RWPE2 (cell line): ENCODE measurements around the gene LCN6.

Experiments used
- ATAC-seq: fragments of 200-7000 bp; cut with Tn5 transposase; 3 replicates; pipeline ENCODE4 v1.9.1; 2021; ENCODE audit warnings: low read depth
- DNase-seq: peaks from one replicate; pipeline ENCODE4 v3.0.0-alpha.2; 2020; ENCODE audit warnings: low spot score
- H3K27ac ChIP-seq: fragments of 450-650 bp; 2 replicates; pipeline ENCODE4 v1.5.1; 2017; ENCODE audit warnings: mild to moderate bottlenecking; ENCODE audit not compliant: poor library complexity, severe bottlenecking
- H3K27me3 ChIP-seq: fragments of 250-450 bp; sonication (Bioruptor Pico); 2 replicates; pipeline ENCODE4 v1.5.1; 2021; ENCODE audit warnings: mild to moderate bottlenecking, moderate library complexity; ENCODE audit not compliant: insufficient read depth, poor library complexity, severe bottlenecking
- H3K36me3 ChIP-seq: fragments of 250-450 bp; sonication (Bioruptor Pico); 2 replicates; pipeline ENCODE4 v1.5.1; 2020; ENCODE audit warnings: low read depth, mild to moderate bottlenecking, moderate library complexity
- H3K4me1 ChIP-seq: fragments of 250-450 bp; sonication (Bioruptor Pico); 2 replicates; pipeline ENCODE4 v1.5.1; 2021; ENCODE audit warnings: mild to moderate bottlenecking, moderate library complexity; ENCODE audit not compliant: insufficient read depth, poor library complexity, severe bottlenecking
- H3K4me3 ChIP-seq: fragments of 250-450 bp; sonication (Bioruptor Pico); 2 replicates; pipeline ENCODE4 v1.5.1; 2021; ENCODE audit warnings: mild to moderate bottlenecking, moderate library complexity; ENCODE audit not compliant: severe bottlenecking
- H3K9me3 ChIP-seq: fragments of 250-450 bp; sonication (Bioruptor Pico); 2 replicates; pipeline ENCODE4 v1.5.1; 2021; ENCODE audit warnings: mild to moderate bottlenecking, moderate library complexity; ENCODE audit not compliant: severe bottlenecking
- TF ChIP-seq, protein P1 (sequence below): fragments of 450-650 bp; IDR thresholded peaks from one replicate; pipeline ENCODE4 v1.5.1; 2017; ENCODE audit warnings: mild to moderate bottlenecking, moderate library complexity; ENCODE audit not compliant: poor library complexity, severe bottlenecking

Gene LCN6

DNA sequence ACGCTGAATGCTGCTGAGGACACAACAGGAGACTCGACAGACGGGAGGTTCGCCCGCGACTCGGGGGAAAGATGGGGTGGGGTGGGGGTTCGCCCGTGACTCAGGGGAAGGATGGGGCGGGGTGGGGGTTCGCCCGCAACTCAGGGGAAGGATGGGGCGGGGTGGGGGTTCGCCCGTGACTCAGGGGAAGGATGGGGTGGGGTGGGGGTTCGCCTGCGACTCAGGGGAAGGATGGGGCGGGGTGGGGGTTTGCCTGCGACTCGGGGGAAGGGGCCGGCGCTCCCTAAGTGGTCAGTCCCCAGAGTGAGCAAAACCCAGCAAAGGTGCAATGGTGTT is 2.2 kb downstream of the LCN6 start:
- no peaks in the 10 kb centered on the region for H3K9me3 ChIP-seq
- H3K36me3 ChIP-seq: no peaks in the 10 kb centered on the region
- no peaks in the 10 kb centered on the region for H3K4me1 ChIP-seq
- peaks cover 31% of the 10 kb centered on the region for H3K27me3 ChIP-seq
- ATAC-seq: no peak
- no peak overlapping the region for H3K4me3 ChIP-seq
- no peak for DNase-seq
- TF ChIP-seq, protein P1, sequence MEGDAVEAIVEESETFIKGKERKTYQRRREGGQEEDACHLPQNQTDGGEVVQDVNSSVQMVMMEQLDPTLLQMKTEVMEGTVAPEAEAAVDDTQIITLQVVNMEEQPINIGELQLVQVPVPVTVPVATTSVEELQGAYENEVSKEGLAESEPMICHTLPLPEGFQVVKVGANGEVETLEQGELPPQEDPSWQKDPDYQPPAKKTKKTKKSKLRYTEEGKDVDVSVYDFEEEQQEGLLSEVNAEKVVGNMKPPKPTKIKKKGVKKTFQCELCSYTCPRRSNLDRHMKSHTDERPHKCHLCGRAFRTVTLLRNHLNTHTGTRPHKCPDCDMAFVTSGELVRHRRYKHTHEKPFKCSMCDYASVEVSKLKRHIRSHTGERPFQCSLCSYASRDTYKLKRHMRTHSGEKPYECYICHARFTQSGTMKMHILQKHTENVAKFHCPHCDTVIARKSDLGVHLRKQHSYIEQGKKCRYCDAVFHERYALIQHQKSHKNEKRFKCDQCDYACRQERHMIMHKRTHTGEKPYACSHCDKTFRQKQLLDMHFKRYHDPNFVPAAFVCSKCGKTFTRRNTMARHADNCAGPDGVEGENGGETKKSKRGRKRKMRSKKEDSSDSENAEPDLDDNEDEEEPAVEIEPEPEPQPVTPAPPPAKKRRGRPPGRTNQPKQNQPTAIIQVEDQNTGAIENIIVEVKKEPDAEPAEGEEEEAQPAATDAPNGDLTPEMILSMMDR: no peak
- H3K27ac ChIP-seq: no peak overlapping the region

DNA sequence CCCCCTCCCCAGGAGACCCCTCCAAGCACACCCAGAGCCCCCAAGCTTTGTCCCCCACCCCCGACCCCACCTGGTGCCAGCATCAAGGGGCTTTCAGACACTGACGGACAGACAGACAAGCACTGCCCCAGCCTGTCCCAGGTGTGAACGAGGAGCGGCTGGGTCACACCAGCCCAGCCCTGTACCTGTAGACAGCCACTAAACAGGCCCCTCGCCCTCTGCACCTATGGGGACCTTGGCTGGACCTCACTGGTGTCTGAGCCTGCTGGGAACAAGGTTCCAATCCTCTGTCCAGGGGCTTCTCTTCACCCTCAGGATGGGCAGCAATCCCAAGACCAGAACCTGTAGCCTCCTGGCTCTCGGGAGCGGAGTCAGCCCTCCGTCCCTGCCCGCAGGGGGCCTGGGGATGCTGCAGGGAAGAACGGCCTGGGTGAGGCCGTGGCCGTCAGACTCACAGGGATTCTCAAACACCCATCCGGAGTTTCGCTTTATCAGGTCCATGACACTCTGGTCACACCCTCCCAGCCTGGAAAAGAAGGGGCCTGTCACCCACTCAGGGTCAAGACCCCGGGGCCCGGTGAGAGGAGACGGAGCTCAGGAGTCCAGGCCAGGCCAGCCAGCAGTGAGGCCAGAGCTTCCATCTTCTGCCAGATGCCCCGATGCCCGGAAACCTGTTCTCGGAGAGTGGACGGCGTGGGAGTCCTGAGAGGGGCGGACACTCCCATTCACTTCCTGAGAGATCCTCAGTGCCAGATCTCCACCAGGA is 2.8 kb downstream of the LCN6 start:
- no peak overlapping the region for H3K4me3 ChIP-seq
- H3K9me3 ChIP-seq: no peaks in the 10 kb centered on the region
- TF ChIP-seq, protein P1: no peak
- ATAC-seq (no peak), DNase-seq (no peak)
- H3K27me3 ChIP-seq: peaks cover 36% of the 10 kb centered on the region
- H3K27ac ChIP-seq: no peak overlapping the region
- no peaks in the 10 kb centered on the region for H3K4me1 ChIP-seq
- H3K36me3 ChIP-seq: no peaks in the 10 kb centered on the region

DNA sequence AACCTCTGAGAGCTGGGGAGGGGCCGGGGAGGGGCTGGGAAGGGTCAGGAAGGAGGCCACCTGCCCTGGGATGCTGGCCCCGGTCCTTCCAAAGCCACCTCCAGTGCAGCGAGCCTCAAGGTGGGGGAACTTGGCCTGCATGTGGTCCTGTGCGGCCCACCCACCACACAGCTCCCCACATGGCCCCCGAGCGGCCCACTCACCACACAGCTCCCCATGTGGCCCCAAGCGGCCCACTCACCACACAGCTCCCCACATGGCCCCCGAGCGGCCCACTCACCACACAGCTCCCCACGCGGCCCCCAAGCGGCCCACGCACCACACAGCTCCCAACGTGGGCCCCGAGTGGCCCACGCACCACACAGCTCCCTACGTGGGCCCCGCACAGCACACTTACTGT is 3.6 kb downstream of the LCN6 start:
- ATAC-seq (no peak), DNase-seq (no peak)
- H3K36me3 ChIP-seq: no peaks in the 10 kb centered on the region
- peaks cover 44% of the 10 kb centered on the region for H3K27me3 ChIP-seq
- H3K4me3 ChIP-seq: no peak overlapping the region
- TF ChIP-seq, protein P1: no peak
- H3K27ac ChIP-seq: no peak overlapping the region
- no peaks in the 10 kb centered on the region for H3K4me1 ChIP-seq
- no peaks in the 10 kb centered on the region for H3K9me3 ChIP-seq

DNA sequence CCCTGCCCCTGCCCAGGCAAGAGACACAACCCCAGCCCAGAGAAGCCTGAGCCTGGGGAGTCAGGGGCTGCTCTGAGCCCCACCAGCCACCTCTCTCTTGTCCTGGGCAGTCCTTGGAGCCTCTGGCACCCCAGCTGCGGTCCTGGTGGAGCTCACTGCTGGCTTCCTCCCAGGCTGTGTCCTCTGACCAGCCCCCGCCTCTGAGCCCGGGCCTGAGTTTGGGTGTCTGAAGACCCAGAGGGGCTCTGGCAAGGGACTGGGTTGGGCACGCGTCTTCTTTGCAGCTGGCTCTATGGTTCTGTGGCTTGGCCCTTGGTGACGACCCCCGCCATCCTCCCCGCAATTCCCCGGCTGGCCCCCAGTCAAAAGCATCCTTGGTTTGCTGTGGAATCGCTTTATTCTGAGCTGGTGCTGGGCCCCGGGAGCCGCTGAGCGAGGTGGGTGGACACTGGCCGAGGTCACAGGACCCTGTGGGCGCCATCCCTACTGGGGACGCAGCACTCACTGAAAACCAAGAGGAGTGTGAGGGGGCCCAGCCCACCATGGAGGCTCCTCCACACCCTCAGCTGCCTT is 4.6 kb downstream of the LCN6 start:
- no peaks in the 10 kb centered on the region for H3K36me3 ChIP-seq
- no peaks in the 10 kb centered on the region for H3K4me1 ChIP-seq
- no peak overlapping the region for H3K27ac ChIP-seq
- DNase-seq (no peak), ATAC-seq (no peak)
- peaks cover 54% of the 10 kb centered on the region for H3K27me3 ChIP-seq
- H3K4me3 ChIP-seq: no peak overlapping the region
- TF ChIP-seq, protein P1: no peak
- H3K9me3 ChIP-seq: no peaks in the 10 kb centered on the region
